Activated CD4-positive, alpha-beta memory T cell treated with anti-CD3 and anti-CD28 coated beads, Interleukin-2, amount 10 ng/mL, durations not matched to agents 7 days and 5 days (primary cell): ENCODE measurements around the gene MLYCD. TPM values are rescaled to one million over a fixed set of nuclear protein-coding genes. Genes with fewer than 3 reads are reported as not detected.

ENCODE experiments used
- CTCF ChIA-PET: fragments of 350-600 bp; sonication (Branson Sonifier 250); formaldehyde crosslinking; loops from one replicate; lab custom pipeline; 2021; ENCODE audit warnings: antibody characterized with exemption, inconsistent platforms; lab: Charles Lee
- POLR2A ChIA-PET: fragments of 350-600 bp; sonication (Branson Sonifier 250); formaldehyde crosslinking; loops from one replicate; lab custom pipeline; 2021; ENCODE audit warnings: antibody characterized with exemption; lab: Charles Lee
- DNase-seq: peaks from one replicate; pipeline ENCODE4 v3.0.0-alpha.2; 2020
- H3K27ac Mint-ChIP-seq: one replicate; pipeline ENCODE4 v1.8.0; 2021; ENCODE audit warnings: mild to moderate bottlenecking, mixed read lengths
- H3K27me3 Mint-ChIP-seq: one replicate; pipeline ENCODE4 v1.8.0; 2021; ENCODE audit warnings: mixed read lengths
- H3K36me3 Mint-ChIP-seq: one replicate; pipeline ENCODE4 v1.8.0; 2021; ENCODE audit warnings: low read depth, mixed read lengths
- H3K4me1 Mint-ChIP-seq: one replicate; pipeline ENCODE4 v1.8.0; 2021; ENCODE audit warnings: mixed read lengths
- H3K4me3 Mint-ChIP-seq: one replicate; pipeline ENCODE4 v1.8.0; 2021; ENCODE audit warnings: mild to moderate bottlenecking, mixed read lengths
- H3K9me3 Mint-ChIP-seq: one replicate; pipeline ENCODE4 v1.8.0; 2021; ENCODE audit warnings: mixed read lengths
- total RNA-seq, 2 experiments: library from RNA; stranded (reverse); gene quantifications; one replicate each; pipeline ENCODE4 v1.2.3, GENCODE V29; 2021

MLYCD gene
- total RNA-seq, 2 experiments from 2014 or later = 3.5 to 4.0 TPM

DNA sequence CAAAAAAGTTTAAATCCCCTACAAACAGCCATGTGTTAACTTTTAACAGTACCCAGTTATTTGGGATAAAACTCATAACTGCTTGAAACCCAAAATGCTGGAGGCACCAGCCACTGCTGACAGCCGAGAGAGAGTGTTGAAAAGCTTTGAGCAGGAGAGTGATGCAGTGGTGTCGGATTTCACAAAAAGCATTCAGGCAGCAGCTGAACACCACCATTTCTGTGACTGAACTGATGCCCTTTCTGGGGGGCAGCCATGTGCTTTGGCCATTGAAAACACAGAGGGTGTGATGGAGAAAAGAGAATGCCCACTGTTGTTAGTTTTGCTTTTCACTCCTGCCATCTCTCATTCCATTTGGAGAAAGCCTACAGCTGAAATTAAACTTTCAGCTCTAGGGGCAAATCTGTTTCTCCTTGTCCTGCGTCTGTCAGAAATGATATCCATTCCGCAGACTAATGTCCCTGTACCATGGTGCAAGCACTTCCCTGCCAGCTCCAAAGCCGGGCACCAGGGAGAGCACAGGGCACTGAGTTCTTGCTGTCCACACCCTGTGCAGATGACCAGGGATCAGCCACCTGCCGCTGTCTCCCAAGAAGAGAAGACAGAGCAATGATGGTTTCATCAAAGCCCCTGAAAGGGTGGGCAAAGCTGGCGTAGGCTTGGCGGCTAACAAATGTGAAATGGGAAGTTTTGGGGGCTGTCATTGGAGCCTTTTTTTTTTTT lies 16.6 kb upstream of the MLYCD start:
- Mint-ChIP-seq H3K9me3 (no peaks in the 10 kb centered on the region), H3K36me3 (no peaks in the 10 kb centered on the region), H3K27ac (no peak overlapping the region), H3K27me3 (peaks cover 6% of the 10 kb centered on the region), H3K4me3 (no peak overlapping the region), H3K4me1 (no peaks in the 10 kb centered on the region)
- CTCF ChIA-PET = interaction anchor here (0.7 kb wide), 1 partner anchor 51 kb away, joined by 3 read pairs; no protein-coding TSS in a partner anchor
- POLR2A ChIA-PET = no interaction called here
- DNase-seq = no peak

GRCh38 chr16:83886199-83886971 lies 12.5 kb upstream of the MLYCD start:
- CTCF ChIA-PET = no interaction called here
- POLR2A ChIA-PET = no interaction called here
- no peak for DNase-seq
- Mint-ChIP-seq H3K27me3 (peaks cover 3% of the 10 kb centered on the region), H3K27ac (no peak overlapping the region), H3K4me3 (no peak overlapping the region), H3K36me3 (no peaks in the 10 kb centered on the region), H3K4me1 (no peaks in the 10 kb centered on the region), H3K9me3 (peaks cover 2% of the 10 kb centered on the region)

DNA sequence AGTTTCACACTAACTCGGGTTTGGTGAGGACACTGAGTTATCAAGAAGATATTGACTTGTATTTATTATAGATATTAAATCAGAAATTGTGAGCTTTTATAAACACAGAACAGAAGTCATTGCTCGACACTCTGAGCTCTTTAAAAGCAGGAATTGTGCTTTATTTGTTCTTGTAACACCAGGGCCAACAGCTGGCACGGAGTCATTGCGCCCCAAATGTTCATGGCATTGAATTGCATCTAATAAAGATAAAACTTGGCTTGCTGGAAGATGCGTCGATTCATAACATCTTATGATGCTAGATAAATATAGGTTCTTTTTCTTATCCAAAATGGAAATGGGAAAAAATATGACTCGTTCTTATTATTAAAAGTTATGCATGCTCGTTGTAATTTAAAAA lies 11.8 kb upstream of the MLYCD start:
- Mint-ChIP-seq H3K27ac (no peak overlapping the region), H3K36me3 (no peaks in the 10 kb centered on the region), H3K27me3 (peaks cover 3% of the 10 kb centered on the region), H3K4me1 (no peaks in the 10 kb centered on the region), H3K9me3 (peaks cover 5% of the 10 kb centered on the region), H3K4me3 (no peak overlapping the region)
- no peak for DNase-seq
- CTCF ChIA-PET = no interaction called here
- POLR2A ChIA-PET = interaction anchor here (1.0 kb wide), 1 partner anchor 99 kb away, joined by 5 read pairs; no protein-coding TSS in a partner anchor

DNA sequence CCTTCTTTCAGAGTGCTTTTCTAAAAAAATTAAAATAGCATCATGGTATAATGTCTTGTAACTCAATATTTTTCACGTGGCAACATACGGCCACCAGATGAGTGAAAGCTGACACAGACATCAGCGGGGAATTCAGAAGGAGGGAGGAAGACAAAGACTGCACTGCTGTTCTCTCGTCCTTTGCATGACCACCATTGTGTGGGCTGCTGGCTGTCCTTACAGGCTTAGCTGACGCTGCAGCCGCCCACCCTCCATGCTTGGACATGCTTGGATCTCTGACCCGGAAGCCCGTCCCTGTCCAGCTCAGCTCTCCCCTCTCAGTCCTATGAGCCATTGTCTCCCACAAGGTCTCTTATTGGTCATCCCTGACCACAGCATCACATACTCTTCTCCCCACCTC lies 11.4 kb upstream of the MLYCD start:
- CTCF ChIA-PET = no interaction called here
- DNase-seq = no peak
- H3K27me3 Mint-ChIP-seq = peaks cover 3% of the 10 kb centered on the region
- H3K4me3 Mint-ChIP-seq = no peak overlapping the region
- no peaks in the 10 kb centered on the region for H3K36me3 Mint-ChIP-seq
- POLR2A ChIA-PET = interaction anchor here (1.0 kb wide), 1 partner anchor 98 kb away, joined by 5 read pairs; no protein-coding TSS in a partner anchor
- no peaks in the 10 kb centered on the region for H3K4me1 Mint-ChIP-seq
- no peak overlapping the region for H3K27ac Mint-ChIP-seq
- H3K9me3 Mint-ChIP-seq = peaks cover 5% of the 10 kb centered on the region

DNA sequence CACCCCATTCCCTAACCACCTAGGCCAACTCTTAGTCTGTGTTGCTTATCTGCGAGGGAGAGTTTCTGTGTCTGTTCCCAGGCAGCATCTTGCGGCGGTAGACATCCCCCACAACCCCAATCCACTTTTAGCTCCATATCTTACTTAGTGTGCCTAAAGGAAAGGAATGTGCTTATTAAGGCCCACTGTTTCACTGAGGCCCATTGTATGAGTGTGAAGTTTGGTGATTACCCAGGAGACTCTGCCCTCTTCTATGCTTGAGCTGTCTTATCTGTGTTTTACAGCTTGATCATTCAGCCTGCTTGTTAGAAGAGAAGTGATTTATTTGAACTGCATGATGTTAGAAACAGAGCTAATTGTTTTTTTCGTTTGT lies 10.3 kb upstream of the MLYCD start:
- ChIA-PET CTCF (no interaction called here), POLR2A (interaction anchor here (0.7 kb wide), 1 partner anchor 8 kb away, joined by 3 read pairs; no protein-coding TSS in a partner anchor)
- Mint-ChIP-seq H3K4me3 (no peak overlapping the region), H3K4me1 (no peaks in the 10 kb centered on the region), H3K27me3 (peaks cover 3% of the 10 kb centered on the region), H3K36me3 (no peaks in the 10 kb centered on the region), H3K9me3 (peaks cover 5% of the 10 kb centered on the region), H3K27ac (no peak overlapping the region)
- DNase-seq = no peak

- peaks cover 5% of the 10 kb centered on the region for H3K27me3 Mint-ChIP-seq
- no peak for DNase-seq
- ChIA-PET POLR2A (no interaction called here), CTCF (no interaction called here)
- no peak overlapping the region for H3K27ac Mint-ChIP-seq
- H3K36me3 Mint-ChIP-seq = no peaks in the 10 kb centered on the region
- H3K4me1 Mint-ChIP-seq = no peaks in the 10 kb centered on the region
- peaks cover 5% of the 10 kb centered on the region for H3K9me3 Mint-ChIP-seq
- no peak overlapping the region for H3K4me3 Mint-ChIP-seq
Measured at GRCh38 chr16:83890359-83890758, 8.6 kb upstream of the MLYCD start.

GRCh38 chr16:83891742-83892141 lies 7.2 kb upstream of the MLYCD start:
- POLR2A ChIA-PET = no interaction called here
- peaks cover 5% of the 10 kb centered on the region for H3K9me3 Mint-ChIP-seq
- no peaks in the 10 kb centered on the region for H3K36me3 Mint-ChIP-seq
- CTCF ChIA-PET = no interaction called here
- H3K4me3 Mint-ChIP-seq = no peak overlapping the region
- no peaks in the 10 kb centered on the region for H3K4me1 Mint-ChIP-seq
- DNase-seq = no peak
- H3K27me3 Mint-ChIP-seq = peaks cover 9% of the 10 kb centered on the region
- no peak overlapping the region for H3K27ac Mint-ChIP-seq

DNA sequence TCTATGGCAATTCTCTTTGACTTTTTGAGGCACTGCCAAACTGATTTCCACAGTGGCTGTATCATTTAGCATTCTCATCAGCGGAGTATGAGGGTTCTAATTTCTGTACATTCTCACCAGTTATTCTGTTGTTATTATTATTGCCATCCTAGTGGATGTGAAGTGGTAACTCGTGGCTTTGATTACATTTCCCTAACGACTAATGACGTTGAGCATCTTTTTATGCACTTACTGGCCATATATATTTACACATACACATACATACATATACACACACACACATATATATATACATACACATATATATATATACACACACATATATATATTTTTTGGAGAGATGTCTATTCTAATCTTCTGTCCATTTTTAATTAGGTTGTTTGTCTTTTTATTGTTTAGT lies 3.7 kb upstream of the MLYCD start:
- Mint-ChIP-seq H3K9me3 (peaks cover 5% of the 10 kb centered on the region), H3K4me3 (no peak overlapping the region), H3K36me3 (no peaks in the 10 kb centered on the region), H3K27me3 (peaks cover 12% of the 10 kb centered on the region), H3K4me1 (peaks cover 18% of the 10 kb centered on the region), H3K27ac (no peak overlapping the region)
- POLR2A ChIA-PET = no interaction called here
- CTCF ChIA-PET = no interaction called here
- no peak for DNase-seq

- Mint-ChIP-seq H3K9me3 (peaks cover 2% of the 10 kb centered on the region), H3K27ac (no peak overlapping the region), H3K4me3 (no peak overlapping the region), H3K36me3 (no peaks in the 10 kb centered on the region), H3K27me3 (peaks cover 8% of the 10 kb centered on the region), H3K4me1 (peaks cover 22% of the 10 kb centered on the region)
- no peak for DNase-seq
- POLR2A ChIA-PET = no interaction called here
- CTCF ChIA-PET = no interaction called here
Measured at GRCh38 chr16:83895942-83896341, 3.0 kb upstream of the MLYCD start.

DNA sequence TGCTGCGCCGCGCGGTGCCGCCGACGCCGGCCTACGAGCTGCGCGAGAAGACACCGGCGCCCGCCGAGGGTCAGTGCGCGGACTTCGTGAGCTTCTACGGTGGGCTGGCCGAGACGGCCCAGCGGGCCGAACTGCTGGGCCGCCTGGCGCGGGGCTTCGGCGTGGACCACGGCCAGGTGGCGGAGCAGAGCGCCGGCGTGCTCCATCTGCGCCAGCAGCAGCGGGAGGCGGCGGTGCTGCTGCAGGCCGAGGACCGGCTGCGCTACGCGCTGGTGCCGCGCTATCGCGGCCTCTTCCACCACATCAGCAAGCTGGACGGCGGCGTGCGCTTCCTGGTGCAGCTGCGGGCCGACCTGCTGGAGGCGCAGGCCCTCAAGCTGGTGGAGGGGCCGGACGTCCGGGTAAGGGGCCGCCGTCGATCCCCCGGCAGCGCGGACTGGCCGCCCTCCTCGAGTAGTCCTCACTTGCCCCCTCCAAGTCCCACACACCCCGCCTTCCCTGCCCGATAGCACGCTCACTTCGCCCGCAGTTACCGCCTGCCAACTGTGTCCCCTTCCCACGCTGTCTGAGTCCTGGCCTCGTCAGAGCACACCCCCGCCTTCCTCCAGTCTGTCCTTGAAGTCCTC lies 470 bp downstream of the MLYCD start:
- H3K4me1 Mint-ChIP-seq = peaks cover 27% of the 10 kb centered on the region
- ChIA-PET CTCF (interaction anchor here (0.8 kb wide), 1 partner anchor 73 kb away, joined by 4 read pairs; no protein-coding TSS in a partner anchor), POLR2A (interaction anchor here (0.6 to 1.0 kb wide), 4 partner anchors 78 to 246 kb away, joined by 3 to 7 read pairs (median 4); partner anchors contain the start of genes DNAAF1, HSDL1 and MBTPS1)
- peak; percentile 49 for DNase-seq
- H3K27ac Mint-ChIP-seq = peak overlapping the region; percentile 41
- H3K4me3 Mint-ChIP-seq = peak overlapping the region; percentile 99
- H3K9me3 Mint-ChIP-seq = no peaks in the 10 kb centered on the region
- peaks cover 6% of the 10 kb centered on the region for H3K27me3 Mint-ChIP-seq
- H3K36me3 Mint-ChIP-seq = no peaks in the 10 kb centered on the region

DNA sequence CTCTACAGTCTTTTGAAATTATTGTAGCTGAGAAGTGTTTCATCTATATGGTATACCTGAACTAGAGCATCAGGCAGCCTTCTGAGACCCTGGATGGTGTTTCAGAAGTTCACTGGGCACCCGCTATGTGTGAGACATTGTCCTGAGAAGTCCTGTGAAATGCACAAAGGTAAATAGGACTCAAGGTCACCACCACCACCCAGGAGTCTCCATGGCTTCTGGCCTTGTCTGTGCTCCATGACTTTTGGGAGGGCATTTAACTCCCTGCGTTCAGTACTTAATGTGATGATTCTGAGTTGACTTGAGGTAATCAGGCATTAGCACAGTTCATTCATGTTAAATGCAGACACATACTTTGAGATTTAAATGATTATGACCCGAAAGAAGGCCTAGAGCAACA lies 1.1 kb downstream of the MLYCD start:
- no peaks in the 10 kb centered on the region for H3K9me3 Mint-ChIP-seq
- no peaks in the 10 kb centered on the region for H3K36me3 Mint-ChIP-seq
- ChIA-PET POLR2A (interaction anchor here (0.6 to 1.5 kb wide), 5 partner anchors 12 to 245 kb away, joined by 3 to 7 read pairs (median 4); partner anchors contain the start of genes DNAAF1, HSDL1 and MBTPS1), CTCF (no interaction called here)
- H3K27me3 Mint-ChIP-seq = peaks cover 6% of the 10 kb centered on the region
- peak overlapping the region; percentile 41 for H3K27ac Mint-ChIP-seq
- peaks cover 27% of the 10 kb centered on the region for H3K4me1 Mint-ChIP-seq
- DNase-seq = no peak
- H3K4me3 Mint-ChIP-seq = peak overlapping the region; percentile 99

DNA sequence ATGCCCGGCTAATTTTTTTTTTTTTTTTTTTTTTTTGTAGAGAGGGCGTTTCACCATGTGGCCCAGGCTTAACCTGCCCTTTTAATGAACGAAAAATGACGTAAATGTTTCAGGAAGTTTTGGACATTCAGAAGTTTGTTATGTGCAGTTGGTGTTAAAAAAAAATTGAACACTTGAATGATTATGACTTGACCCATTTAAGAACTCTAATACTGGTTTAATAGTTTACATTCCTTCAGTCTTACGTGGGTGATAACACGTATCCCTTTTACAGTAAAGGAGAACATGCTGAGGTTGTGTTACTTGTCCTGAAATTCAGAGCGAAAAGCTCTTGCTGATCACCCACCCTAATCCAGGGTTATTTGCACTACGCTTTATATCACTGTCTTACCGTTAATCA lies 1.7 kb downstream of the MLYCD start:
- no peak for DNase-seq
- ChIA-PET POLR2A (interaction anchor here (1.5 kb wide), 1 partner anchor 11 kb away, joined by 5 read pairs; no protein-coding TSS in a partner anchor), CTCF (interaction anchor here (1.6 kb wide), 1 partner anchor 26 kb away, joined by 5 read pairs; no protein-coding TSS in a partner anchor)
- Mint-ChIP-seq H3K4me1 (peaks cover 27% of the 10 kb centered on the region), H3K9me3 (no peaks in the 10 kb centered on the region), H3K27ac (no peak overlapping the region), H3K27me3 (peaks cover 6% of the 10 kb centered on the region), H3K4me3 (no peak overlapping the region), H3K36me3 (no peaks in the 10 kb centered on the region)
